Natural killer cell (primary cell): ENCODE measurements around the gene ADGB. TPM values are rescaled to one million over a fixed set of nuclear protein-coding genes. Genes with fewer than 3 reads are reported as not detected.

Experiments used
- ATAC-seq, 3 donors: fragments of 150-1000 bp in 2 of 3; fragments of 200-7000 bp in 1 of 3; cut with Tn5 transposase; 1 replicate in 1 of 3; 2 replicates in 2 of 3; pipeline ENCODE4 v1.10.0; 2021; ENCODE audit warnings: mild to moderate bottlenecking in 2 of 3, moderate library complexity in 2 of 3
- DNase-seq, 2 donors: peaks; one replicate each; pipeline versions ENCODE4 v3.0.0 to v3.0.0-alpha.2; 2013 to 2021; ENCODE audit warnings: mixed read lengths in 1 of 2
- H3K27ac ChIP-seq: one replicate; pipeline ENCODE4 v1.5.1; 2013; ENCODE audit warnings: mild to moderate bottlenecking, low read length
- H3K27me3 ChIP-seq: one replicate; pipeline ENCODE4 v1.6.1; 2013; ENCODE audit warnings: low read length; ENCODE audit not compliant: control insufficient read depth, insufficient read depth
- H3K36me3 ChIP-seq: one replicate; pipeline ENCODE4 v1.6.1; 2013; ENCODE audit warnings: low read length; ENCODE audit not compliant: control insufficient read depth, insufficient read depth
- H3K4me1 ChIP-seq: one replicate; pipeline ENCODE4 v1.6.1; 2013; ENCODE audit warnings: low read length; ENCODE audit not compliant: control insufficient read depth, insufficient read depth
- H3K4me3 ChIP-seq: one replicate; pipeline ENCODE4 v1.5.1; 2013; ENCODE audit warnings: low read length
- H3K9me3 ChIP-seq: one replicate; pipeline ENCODE4 v1.6.1; 2013; ENCODE audit warnings: low read length; ENCODE audit not compliant: control insufficient read depth, insufficient read depth
- H3K27ac Mint-ChIP-seq, 2 donors: one replicate each; pipeline ENCODE4 v1.8.0; 2022; ENCODE audit warnings: mild to moderate bottlenecking in 2 of 2, mixed read lengths in 2 of 2, moderate library complexity in 1 of 2
- H3K27me3 Mint-ChIP-seq, 2 donors: one replicate each; pipeline ENCODE4 v1.8.0; 2022; ENCODE audit warnings: low read depth in 2 of 2, mixed read lengths in 2 of 2
- H3K36me3 Mint-ChIP-seq: one replicate; pipeline ENCODE4 v1.8.0; 2022; ENCODE audit warnings: mixed read lengths
- H3K4me1 Mint-ChIP-seq, 2 donors: one replicate each; pipeline ENCODE4 v1.8.0; 2022; ENCODE audit warnings: mixed read lengths in 2 of 2
- H3K4me3 Mint-ChIP-seq: one replicate; pipeline ENCODE4 v1.8.0; 2022; ENCODE audit warnings: mild to moderate bottlenecking, moderate library complexity, mixed read lengths
- H3K9me3 Mint-ChIP-seq, 2 donors: one replicate each; pipeline ENCODE4 v1.8.0; 2022; ENCODE audit warnings: mixed read lengths in 2 of 2
- CTCF ChIP-seq: fragments of 200-600 bp; IDR thresholded peaks from one replicate; pipeline ENCODE4 v1.8.0; 2022; ENCODE audit warnings: antibody characterized with exemption
- WGBS: methylation state at CpG from one replicate; pipeline ENCODE4 v1.1.7; 2013; ENCODE audit warnings: missing lambda C conversion rate; ENCODE audit not compliant: insufficient coverage; 5-methylcytosine and 5-hydroxymethylcytosine counted together
- intact Hi-C: fragments of 100-400 bp; cut with micrococcal nuclease; formaldehyde crosslinking; loops from one replicate; pipeline ENCODE4 v1.14.2; 2022
- total RNA-seq, 4 donors: library from RNA; stranded (reverse); fragments of 120-200 nt in 1 of 4; gene quantifications; one replicate each; pipeline versions ENCODE4 v1.2.3 to v1.2.4, GENCODE V29; 2013 to 2022

ADGB gene
- total RNA-seq, 3 donors from 2014 or later (not counting 1 experiment from before 2014, with no cell fraction given), result not detected

DNA sequence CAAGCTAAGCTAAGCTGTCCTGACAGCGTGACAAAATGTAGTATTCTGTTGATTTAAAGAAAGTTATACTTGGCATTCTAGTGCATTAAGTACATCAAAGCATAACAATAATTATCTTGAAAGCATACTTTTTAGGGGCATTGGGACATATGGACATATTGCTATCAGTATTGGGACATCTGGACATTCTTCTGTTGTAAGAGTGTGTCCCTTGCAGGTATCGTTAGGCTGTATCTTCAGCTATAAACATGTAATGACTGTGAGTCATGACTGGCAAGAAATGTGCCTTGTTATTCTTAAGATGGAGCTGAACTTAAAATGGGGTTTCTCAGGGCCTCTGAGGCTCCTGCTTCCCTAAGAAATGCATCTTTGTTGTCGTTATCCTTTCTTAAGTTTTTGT, 74.3 kb downstream of the ADGB start:
- 86% methylated on average over 2 of the region's 3 CpGs for whole genome bisulfite sequencing
- no peaks in the 10 kb centered on the region for H3K36me3 Mint-ChIP-seq
- intact Hi-C loops, result no loop called here
- Histone ChIP-seq H3K9me3 (no peaks in the 10 kb centered on the region), H3K36me3 (no peaks in the 10 kb centered on the region), H3K27me3 (no peaks in the 10 kb centered on the region), H3K4me3 (no peak overlapping the region), H3K4me1 (no peaks in the 10 kb centered on the region), H3K27ac (no peak overlapping the region)
- H3K4me1 Mint-ChIP-seq, result no peaks in the 10 kb centered on the region
- no peak for TF ChIP-seq CTCF
- H3K27me3 Mint-ChIP-seq, result no peaks in the 10 kb centered on the region
- DNase-seq (no peak), ATAC-seq (no peak)
- H3K4me3 Mint-ChIP-seq, result no peak overlapping the region
- H3K9me3 Mint-ChIP-seq, result peaks cover 4 to 8% of the 10 kb centered on the region in 2 donors
- no peak overlapping the region for H3K27ac Mint-ChIP-seq

GRCh38 chr6:146679386-146679785, 80.6 kb downstream of the ADGB start:
- Histone ChIP-seq H3K4me1 (no peaks in the 10 kb centered on the region), H3K4me3 (no peak overlapping the region), H3K27me3 (no peaks in the 10 kb centered on the region), H3K9me3 (no peaks in the 10 kb centered on the region), H3K36me3 (no peaks in the 10 kb centered on the region), H3K27ac (no peak overlapping the region)
- H3K27me3 Mint-ChIP-seq, result no peaks in the 10 kb centered on the region
- no peak overlapping the region for H3K4me3 Mint-ChIP-seq
- no peaks in the 10 kb centered on the region for H3K36me3 Mint-ChIP-seq
- no peak for DNase-seq
- no peaks in the 10 kb centered on the region for H3K4me1 Mint-ChIP-seq
- ATAC-seq, result no peak
- peaks cover 0 to 5% of the 10 kb centered on the region in 2 donors for H3K9me3 Mint-ChIP-seq
- WGBS, result 39% methylated on average over 2 of the region's 3 CpGs
- intact Hi-C loops, result no loop called here
- H3K27ac Mint-ChIP-seq, result no peak overlapping the region
- TF ChIP-seq CTCF, result no peak

DNA sequence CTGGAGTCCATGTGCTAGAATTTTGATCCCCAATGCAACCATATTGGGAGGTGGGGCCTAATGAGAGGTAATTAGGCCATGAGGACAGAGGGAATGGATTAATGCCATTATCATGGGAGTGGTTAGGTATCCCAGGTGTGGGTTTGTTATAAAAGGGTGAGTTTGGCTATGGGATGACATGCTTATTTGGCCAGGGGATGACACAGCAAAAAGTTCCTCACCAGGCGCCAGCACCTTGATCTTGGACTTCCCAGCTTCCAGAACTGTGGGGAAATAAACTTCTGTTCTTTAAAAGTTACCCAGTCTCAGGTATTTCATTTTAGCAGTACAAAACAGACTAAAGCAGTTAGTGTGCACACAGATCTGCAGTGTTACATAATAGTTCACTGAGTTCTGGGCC, 84.1 kb downstream of the ADGB start:
- Mint-ChIP-seq H3K4me3 (no peak overlapping the region), H3K27me3 (no peaks in the 10 kb centered on the region), H3K4me1 (no peaks in the 10 kb centered on the region), H3K9me3 (peaks cover 0 to 5% of the 10 kb centered on the region in 2 donors), H3K27ac (no peak overlapping the region), H3K36me3 (no peaks in the 10 kb centered on the region)
- Histone ChIP-seq H3K27ac (no peak overlapping the region), H3K36me3 (no peaks in the 10 kb centered on the region), H3K4me1 (no peaks in the 10 kb centered on the region), H3K4me3 (no peak overlapping the region), H3K9me3 (no peaks in the 10 kb centered on the region), H3K27me3 (no peaks in the 10 kb centered on the region)
- intact Hi-C loops, result no loop called here
- TF ChIP-seq CTCF, result no peak
- 85% methylated on average over 1 of the region's 1 CpG for WGBS
- ATAC-seq (no peak), DNase-seq (no peak)

- Histone ChIP-seq H3K4me1 (no peaks in the 10 kb centered on the region), H3K36me3 (no peaks in the 10 kb centered on the region), H3K4me3 (no peak overlapping the region), H3K27ac (no peak overlapping the region), H3K27me3 (no peaks in the 10 kb centered on the region), H3K9me3 (no peaks in the 10 kb centered on the region)
- ATAC-seq, result no peak
- no peak overlapping the region for H3K27ac Mint-ChIP-seq
- 100% methylated on average over 2 of the region's 4 CpGs for WGBS
- no peak for TF ChIP-seq CTCF
- DNase-seq, result no peak
- no peaks in the 10 kb centered on the region for H3K9me3 Mint-ChIP-seq
- H3K4me1 Mint-ChIP-seq, result no peaks in the 10 kb centered on the region
- no peak overlapping the region for H3K4me3 Mint-ChIP-seq
- H3K36me3 Mint-ChIP-seq, result no peaks in the 10 kb centered on the region
- no peaks in the 10 kb centered on the region for H3K27me3 Mint-ChIP-seq
- intact Hi-C loops, result no loop called here
These were observed 91.0 kb downstream of the ADGB start for GRCh38 chr6:146689806-146690205.
